Keratinocyte (primary cell): ENCODE data around the gene XPO4.

ENCODE experiments used
- EZH2 ChIP-seq: IDR thresholded peaks from one replicate; pipeline ENCODE4 v1.6.1; 2012; ENCODE audit warnings: inconsistent platforms, mild to moderate bottlenecking, low read length, moderate library complexity
- TF ChIP-seq, protein P1 (sequence below), 3 experiments: IDR thresholded peaks in 1 of 3; conservative IDR thresholded peaks in 1 of 3; optimal IDR thresholded peaks in 1 of 3; 2 replicates in 2 of 3; 3 replicates in 1 of 3; pipeline versions ENCODE3 to v1.5.1; 2011; ENCODE audit warnings: low read length in 3 of 3, mild to moderate bottlenecking in 3 of 3, moderate library complexity in 2 of 3, control low read depth in 1 of 3, inconsistent platforms in 1 of 3; ENCODE audit not compliant: insufficient read depth in 2 of 3; ENCODE audit errors: extremely low read depth in 1 of 3

DNA sequence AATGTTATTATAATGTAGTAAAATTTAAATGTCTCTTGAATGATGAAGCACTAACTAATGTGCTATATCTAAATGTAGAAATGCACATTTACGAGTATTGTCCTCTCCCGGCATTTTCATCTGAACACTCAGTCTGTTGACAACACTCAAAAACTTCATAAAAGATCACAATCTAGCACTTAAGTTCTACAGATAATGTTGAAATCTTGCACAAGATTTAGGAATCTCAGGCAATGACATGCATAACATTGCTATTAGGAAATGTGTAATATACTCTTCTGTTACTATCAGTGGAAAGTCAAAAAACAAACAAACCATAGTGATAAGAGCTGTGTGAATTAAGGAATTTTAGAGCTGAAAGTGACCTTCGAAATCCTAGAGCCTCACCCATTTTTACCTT is 37.5 kb upstream of the XPO4 start:
- TF ChIP-seq, protein P1, sequence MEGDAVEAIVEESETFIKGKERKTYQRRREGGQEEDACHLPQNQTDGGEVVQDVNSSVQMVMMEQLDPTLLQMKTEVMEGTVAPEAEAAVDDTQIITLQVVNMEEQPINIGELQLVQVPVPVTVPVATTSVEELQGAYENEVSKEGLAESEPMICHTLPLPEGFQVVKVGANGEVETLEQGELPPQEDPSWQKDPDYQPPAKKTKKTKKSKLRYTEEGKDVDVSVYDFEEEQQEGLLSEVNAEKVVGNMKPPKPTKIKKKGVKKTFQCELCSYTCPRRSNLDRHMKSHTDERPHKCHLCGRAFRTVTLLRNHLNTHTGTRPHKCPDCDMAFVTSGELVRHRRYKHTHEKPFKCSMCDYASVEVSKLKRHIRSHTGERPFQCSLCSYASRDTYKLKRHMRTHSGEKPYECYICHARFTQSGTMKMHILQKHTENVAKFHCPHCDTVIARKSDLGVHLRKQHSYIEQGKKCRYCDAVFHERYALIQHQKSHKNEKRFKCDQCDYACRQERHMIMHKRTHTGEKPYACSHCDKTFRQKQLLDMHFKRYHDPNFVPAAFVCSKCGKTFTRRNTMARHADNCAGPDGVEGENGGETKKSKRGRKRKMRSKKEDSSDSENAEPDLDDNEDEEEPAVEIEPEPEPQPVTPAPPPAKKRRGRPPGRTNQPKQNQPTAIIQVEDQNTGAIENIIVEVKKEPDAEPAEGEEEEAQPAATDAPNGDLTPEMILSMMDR (optimal IDR thresholded peaks at IDR 0.05 in 1 of 3, IDR thresholded peaks at IDR 0.05 in 1 of 3, conservative IDR thresholded peaks at IDR 0.05 in 1 of 3; ENCODE audit: extremely low read depth in 1 of 3, insufficient read depth in 2 of 3, low read length in 3 of 3) = no peak
- no peak for TF ChIP-seq EZH2
